ENCODE data around the gene NFAM1. TPM values are rescaled to one million over a fixed set of nuclear protein-coding genes. Genes with fewer than 3 reads are reported as not detected.

NFAM1 gene
- polyA plus RNA-seq, 2 donors, result 0.24 to 0.28 TPM

DNA sequence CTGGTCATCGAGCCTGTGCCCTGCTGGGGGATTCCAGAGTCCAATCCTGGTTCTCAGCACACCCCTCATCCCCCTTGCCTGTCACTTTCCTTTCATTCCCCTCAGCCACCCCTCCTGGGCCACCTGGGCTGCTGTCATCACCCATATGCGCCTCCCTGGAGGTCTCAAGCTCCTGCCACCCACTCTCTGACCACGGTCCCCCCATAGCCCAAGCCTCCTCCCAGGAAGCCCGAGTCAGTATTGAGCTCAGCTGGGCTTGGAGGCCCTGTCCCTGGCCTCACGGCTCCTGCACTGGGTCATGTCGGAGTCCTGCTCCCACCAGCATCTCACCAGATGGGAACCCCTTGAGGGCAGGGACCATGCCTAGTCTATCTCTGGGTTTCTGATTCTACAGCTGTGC is 44.6 kb downstream of the NFAM1 start:
- Histone ChIP-seq H3K9me3 (ENCODE audit: control insufficient read depth in 2 of 2, insufficient read depth in 1 of 2, low read depth in 1 of 2, low read length in 1 of 2) (no peaks in the 10 kb centered on the region), H3K27me3 (ENCODE audit: control insufficient read depth in 1 of 2, insufficient read depth in 2 of 2, low read length in 2 of 2) (no peaks in the 10 kb centered on the region), H3K4me3 (ENCODE audit: low read depth in 1 of 2, low read length in 2 of 2) (no peak overlapping the region), H3K4me1 (ENCODE audit: control insufficient read depth in 2 of 2, insufficient read depth in 2 of 2, low read length in 1 of 2) (peaks cover 0 to 3% of the 10 kb centered on the region in 2 donors), H3K27ac (ENCODE audit: low read depth in 2 of 2, low read length in 1 of 2) (no peak overlapping the region), H3K36me3 (ENCODE audit: control insufficient read depth in 2 of 2, insufficient read depth in 2 of 2, low read length in 1 of 2) (no peaks in the 10 kb centered on the region)
- 71 to 83% methylated on average over 6 of the region's 6 CpGs for WGBS, 2 donors

DNA sequence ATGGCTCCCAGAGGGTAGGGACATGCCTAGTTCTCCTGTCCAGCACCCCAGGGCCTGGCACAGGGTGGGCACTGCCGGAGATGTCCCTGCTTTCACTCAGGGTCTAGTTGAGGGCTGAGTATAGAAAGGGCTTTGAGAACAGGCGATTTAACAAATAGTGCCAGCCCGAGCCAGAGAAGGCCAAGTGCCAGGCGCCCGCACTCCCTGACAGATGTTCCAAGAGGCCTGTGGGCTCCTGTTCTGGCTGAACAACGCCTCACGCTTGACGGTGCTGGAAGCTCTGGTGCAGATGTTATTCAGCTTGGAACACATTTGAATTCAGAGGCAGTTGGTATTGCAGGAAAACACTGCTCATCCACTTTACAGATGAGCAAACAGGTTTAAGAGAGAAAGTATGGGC is 46.5 kb downstream of the NFAM1 start:
- WGBS, 2 donors, result 56 to 63% methylated on average over 8 of the region's 8 CpGs
- no peaks in the 10 kb centered on the region for H3K27me3 ChIP-seq (ENCODE audit: control insufficient read depth in 1 of 2, insufficient read depth in 2 of 2, low read length in 2 of 2)
- no peak overlapping the region for H3K4me3 ChIP-seq (ENCODE audit: low read depth in 1 of 2, low read length in 2 of 2)
- no peaks in the 10 kb centered on the region for H3K9me3 ChIP-seq (ENCODE audit: control insufficient read depth in 2 of 2, insufficient read depth in 1 of 2, low read depth in 1 of 2, low read length in 1 of 2)
- no peaks in the 10 kb centered on the region for H3K36me3 ChIP-seq (ENCODE audit: control insufficient read depth in 2 of 2, insufficient read depth in 2 of 2, low read length in 1 of 2)
- H3K27ac ChIP-seq (ENCODE audit: low read depth in 2 of 2, low read length in 1 of 2), result no peak overlapping the region
- peaks cover 0 to 3% of the 10 kb centered on the region in 2 donors for H3K4me1 ChIP-seq (ENCODE audit: control insufficient read depth in 2 of 2, insufficient read depth in 2 of 2, low read length in 1 of 2)

DNA sequence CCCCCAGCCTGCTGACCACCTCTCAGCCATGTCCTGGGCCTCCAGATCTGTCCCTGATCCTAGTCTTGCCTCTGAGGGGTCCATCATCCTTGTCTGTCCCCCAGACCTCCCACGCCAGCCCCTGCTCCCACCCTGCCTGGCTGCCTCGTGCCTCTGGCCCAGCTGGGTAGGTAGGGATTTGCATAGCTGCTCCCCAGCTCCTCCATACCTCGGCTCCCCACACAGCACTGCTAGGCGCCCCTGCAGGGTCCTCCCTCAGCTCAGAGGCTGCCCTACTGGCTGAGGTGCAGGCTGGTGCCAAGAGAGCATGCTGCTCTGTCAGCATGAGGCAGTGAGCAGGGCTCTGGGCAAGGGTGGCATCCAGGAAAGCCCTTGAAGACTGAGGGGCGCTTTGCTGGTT is 47.7 kb downstream of the NFAM1 start:
- H3K27ac ChIP-seq (ENCODE audit: low read depth in 2 of 2, low read length in 1 of 2), result no peak overlapping the region
- H3K36me3 ChIP-seq (ENCODE audit: control insufficient read depth in 2 of 2, insufficient read depth in 2 of 2, low read length in 1 of 2), result no peaks in the 10 kb centered on the region
- H3K4me3 ChIP-seq (ENCODE audit: low read depth in 1 of 2, low read length in 2 of 2), result no peak overlapping the region
- WGBS, 2 donors, result 82 to 85% methylated on average over 5 of the region's 5 CpGs
- H3K9me3 ChIP-seq (ENCODE audit: control insufficient read depth in 2 of 2, insufficient read depth in 1 of 2, low read depth in 1 of 2, low read length in 1 of 2), result no peaks in the 10 kb centered on the region
- no peaks in the 10 kb centered on the region for H3K27me3 ChIP-seq (ENCODE audit: control insufficient read depth in 1 of 2, insufficient read depth in 2 of 2, low read length in 2 of 2)
- peaks cover 0 to 3% of the 10 kb centered on the region in 2 donors for H3K4me1 ChIP-seq (ENCODE audit: control insufficient read depth in 2 of 2, insufficient read depth in 2 of 2, low read length in 1 of 2)

DNA sequence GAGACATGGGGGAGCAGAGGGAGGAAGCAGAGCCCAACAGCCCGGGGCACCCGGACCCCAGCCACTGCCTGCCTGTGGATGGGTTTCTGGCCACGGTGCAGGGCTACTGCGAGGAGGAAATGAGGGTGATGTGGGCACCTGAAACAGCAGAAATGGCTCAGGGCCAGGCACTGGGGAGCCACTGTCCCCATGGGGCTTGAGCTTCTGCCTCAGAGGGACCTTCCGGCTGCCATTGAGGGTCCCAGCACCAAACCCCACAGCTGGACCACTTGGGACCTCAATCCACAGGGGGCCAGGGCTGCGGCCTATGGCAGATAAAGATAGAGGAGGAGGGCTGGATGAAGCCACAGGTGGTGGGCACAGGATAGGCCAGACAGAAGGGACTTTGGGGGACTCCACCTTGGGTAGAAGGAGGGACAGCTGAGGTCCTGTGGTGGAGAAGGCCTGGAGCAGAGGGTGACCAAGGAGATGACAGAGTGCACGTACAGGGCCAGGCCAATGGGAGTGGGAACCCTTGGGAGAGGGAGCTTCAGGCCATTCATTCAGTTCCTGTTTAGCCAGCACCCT is 48.3 kb downstream of the NFAM1 start:
- H3K9me3 ChIP-seq (ENCODE audit: control insufficient read depth in 2 of 2, insufficient read depth in 1 of 2, low read depth in 1 of 2, low read length in 1 of 2), result no peaks in the 10 kb centered on the region
- H3K27me3 ChIP-seq (ENCODE audit: control insufficient read depth in 1 of 2, insufficient read depth in 2 of 2, low read length in 2 of 2), result no peaks in the 10 kb centered on the region
- H3K4me1 ChIP-seq (ENCODE audit: control insufficient read depth in 2 of 2, insufficient read depth in 2 of 2, low read length in 1 of 2), result peaks cover 0 to 1% of the 10 kb centered on the region in 2 donors
- no peak overlapping the region for H3K27ac ChIP-seq (ENCODE audit: low read depth in 2 of 2, low read length in 1 of 2)
- H3K4me3 ChIP-seq (ENCODE audit: low read depth in 1 of 2, low read length in 2 of 2), result no peak overlapping the region
- WGBS, 2 donors, result 89 to 93% methylated on average over 7 of the region's 7 CpGs
- H3K36me3 ChIP-seq (ENCODE audit: control insufficient read depth in 2 of 2, insufficient read depth in 2 of 2, low read length in 1 of 2), result no peaks in the 10 kb centered on the region

DNA sequence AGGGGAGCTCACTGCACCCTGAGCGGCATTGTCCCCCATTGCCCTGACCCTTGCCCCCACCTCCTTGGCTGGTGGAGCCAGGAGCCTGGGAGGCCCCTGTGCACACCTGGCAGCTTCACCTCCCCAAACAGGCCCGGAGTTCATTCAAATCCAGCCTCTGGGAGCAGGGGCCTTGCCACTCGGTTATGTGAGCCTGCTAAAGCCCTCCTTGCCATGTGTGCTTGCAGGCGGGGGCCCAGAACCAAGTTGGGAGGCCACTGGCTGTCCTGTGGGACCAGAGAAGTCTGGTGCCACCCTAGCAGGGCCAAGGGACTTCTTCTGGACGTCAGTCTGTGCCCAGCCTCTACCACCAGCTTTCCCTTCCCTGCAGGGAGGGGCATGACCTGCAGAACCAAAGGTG is 48.9 kb downstream of the NFAM1 start:
- H3K27ac ChIP-seq (ENCODE audit: low read depth in 2 of 2, low read length in 1 of 2), result no peak overlapping the region
- no peaks in the 10 kb centered on the region for H3K9me3 ChIP-seq (ENCODE audit: control insufficient read depth in 2 of 2, insufficient read depth in 1 of 2, low read depth in 1 of 2, low read length in 1 of 2)
- 75 to 86% methylated on average over 5 of the region's 5 CpGs for WGBS, 2 donors
- H3K4me3 ChIP-seq (ENCODE audit: low read depth in 1 of 2, low read length in 2 of 2), result no peak overlapping the region
- H3K36me3 ChIP-seq (ENCODE audit: control insufficient read depth in 2 of 2, insufficient read depth in 2 of 2, low read length in 1 of 2), result no peaks in the 10 kb centered on the region
- no peaks in the 10 kb centered on the region for H3K27me3 ChIP-seq (ENCODE audit: control insufficient read depth in 1 of 2, insufficient read depth in 2 of 2, low read length in 2 of 2)
- H3K4me1 ChIP-seq (ENCODE audit: control insufficient read depth in 2 of 2, insufficient read depth in 2 of 2, low read length in 1 of 2), result no peaks in the 10 kb centered on the region

DNA sequence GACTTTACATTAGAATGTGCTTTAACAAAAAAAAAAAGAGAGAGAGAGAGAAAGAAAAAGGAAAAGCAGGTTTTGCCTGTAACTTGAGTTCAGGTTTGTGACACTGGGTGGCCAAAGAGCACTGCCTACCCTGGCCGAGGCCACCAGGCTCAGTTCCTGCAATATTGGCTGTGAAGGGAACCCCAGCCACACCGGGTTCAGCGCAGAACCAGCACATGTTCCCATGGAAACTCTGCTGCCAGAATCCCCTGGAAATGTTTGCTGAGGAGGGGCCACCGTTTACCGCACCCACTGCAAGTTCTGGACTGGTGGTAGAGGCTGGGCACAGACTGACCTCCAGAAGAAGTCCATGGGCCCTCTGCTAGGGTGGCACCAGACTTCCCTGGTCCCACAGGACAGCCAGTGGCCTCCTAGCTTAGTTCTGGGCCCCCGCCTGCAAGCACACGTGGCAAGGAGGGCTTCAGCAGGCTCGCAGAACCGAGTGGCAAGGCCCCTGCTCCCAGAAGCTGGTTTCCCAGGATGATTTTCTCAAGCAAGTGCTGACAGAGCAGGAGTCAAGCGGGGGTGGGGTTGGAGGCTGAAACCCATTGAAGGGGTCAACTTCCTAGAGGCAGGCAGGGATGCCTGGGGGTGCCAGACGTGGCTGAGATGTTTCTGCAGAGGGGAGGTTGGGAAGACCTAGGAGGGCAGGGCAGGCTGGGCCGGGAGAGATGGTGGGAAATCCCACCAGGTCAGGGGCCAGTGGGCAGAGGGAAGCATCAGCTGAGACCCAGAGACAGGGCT is 51.2 kb downstream of the NFAM1 start:
- no peak overlapping the region for H3K4me3 ChIP-seq (ENCODE audit: low read depth in 1 of 2, low read length in 2 of 2)
- peaks cover 0 to 2% of the 10 kb centered on the region in 2 donors for H3K4me1 ChIP-seq (ENCODE audit: control insufficient read depth in 2 of 2, insufficient read depth in 2 of 2, low read length in 1 of 2)
- no peaks in the 10 kb centered on the region for H3K36me3 ChIP-seq (ENCODE audit: control insufficient read depth in 2 of 2, insufficient read depth in 2 of 2, low read length in 1 of 2)
- no peaks in the 10 kb centered on the region for H3K27me3 ChIP-seq (ENCODE audit: control insufficient read depth in 1 of 2, insufficient read depth in 2 of 2, low read length in 2 of 2)
- 79 to 82% methylated on average over 11 to 12 of the region's 12 CpGs for WGBS, 2 donors
- no peak overlapping the region for H3K27ac ChIP-seq (ENCODE audit: low read depth in 2 of 2, low read length in 1 of 2)
- no peaks in the 10 kb centered on the region for H3K9me3 ChIP-seq (ENCODE audit: control insufficient read depth in 2 of 2, insufficient read depth in 1 of 2, low read depth in 1 of 2, low read length in 1 of 2)

DNA sequence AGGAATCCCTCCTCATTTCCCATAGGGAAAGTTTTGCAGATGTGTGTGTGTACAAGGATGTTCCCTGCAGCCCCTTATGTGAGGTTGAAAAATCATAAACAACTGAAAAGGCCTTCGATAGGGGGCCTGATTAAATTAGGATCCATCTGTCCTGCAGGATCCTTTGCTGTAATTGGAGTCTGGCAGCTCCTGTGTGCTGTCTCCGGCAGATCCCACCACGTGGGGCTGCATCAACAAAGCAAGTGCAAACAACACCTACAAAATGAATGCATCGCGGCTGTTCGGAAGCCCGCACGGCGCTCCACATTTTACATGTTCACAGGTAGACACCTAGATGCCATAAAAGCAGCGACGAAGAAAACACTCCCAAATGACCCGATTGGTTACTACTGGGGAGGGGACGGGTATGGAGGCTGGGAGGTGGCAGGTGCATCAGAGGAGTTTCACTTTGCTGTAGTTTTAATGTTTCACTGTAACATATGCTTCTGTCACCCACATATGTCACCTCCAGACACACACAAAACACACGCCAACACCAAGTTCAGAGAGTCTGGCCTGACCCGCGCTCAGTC is 52.2 kb downstream of the NFAM1 start:
- H3K4me1 ChIP-seq (ENCODE audit: control insufficient read depth in 2 of 2, insufficient read depth in 2 of 2, low read length in 1 of 2), result peaks cover 0 to 2% of the 10 kb centered on the region in 2 donors
- H3K27me3 ChIP-seq (ENCODE audit: control insufficient read depth in 1 of 2, insufficient read depth in 2 of 2, low read length in 2 of 2), result no peaks in the 10 kb centered on the region
- WGBS, 2 donors, result 81 to 90% methylated on average over 16 of the region's 16 CpGs
- no peaks in the 10 kb centered on the region for H3K9me3 ChIP-seq (ENCODE audit: control insufficient read depth in 2 of 2, insufficient read depth in 1 of 2, low read depth in 1 of 2, low read length in 1 of 2)
- no peak overlapping the region for H3K27ac ChIP-seq (ENCODE audit: low read depth in 2 of 2, low read length in 1 of 2)
- no peaks in the 10 kb centered on the region for H3K36me3 ChIP-seq (ENCODE audit: control insufficient read depth in 2 of 2, insufficient read depth in 2 of 2, low read length in 1 of 2)
- H3K4me3 ChIP-seq (ENCODE audit: low read depth in 1 of 2, low read length in 2 of 2), result no peak overlapping the region

DNA sequence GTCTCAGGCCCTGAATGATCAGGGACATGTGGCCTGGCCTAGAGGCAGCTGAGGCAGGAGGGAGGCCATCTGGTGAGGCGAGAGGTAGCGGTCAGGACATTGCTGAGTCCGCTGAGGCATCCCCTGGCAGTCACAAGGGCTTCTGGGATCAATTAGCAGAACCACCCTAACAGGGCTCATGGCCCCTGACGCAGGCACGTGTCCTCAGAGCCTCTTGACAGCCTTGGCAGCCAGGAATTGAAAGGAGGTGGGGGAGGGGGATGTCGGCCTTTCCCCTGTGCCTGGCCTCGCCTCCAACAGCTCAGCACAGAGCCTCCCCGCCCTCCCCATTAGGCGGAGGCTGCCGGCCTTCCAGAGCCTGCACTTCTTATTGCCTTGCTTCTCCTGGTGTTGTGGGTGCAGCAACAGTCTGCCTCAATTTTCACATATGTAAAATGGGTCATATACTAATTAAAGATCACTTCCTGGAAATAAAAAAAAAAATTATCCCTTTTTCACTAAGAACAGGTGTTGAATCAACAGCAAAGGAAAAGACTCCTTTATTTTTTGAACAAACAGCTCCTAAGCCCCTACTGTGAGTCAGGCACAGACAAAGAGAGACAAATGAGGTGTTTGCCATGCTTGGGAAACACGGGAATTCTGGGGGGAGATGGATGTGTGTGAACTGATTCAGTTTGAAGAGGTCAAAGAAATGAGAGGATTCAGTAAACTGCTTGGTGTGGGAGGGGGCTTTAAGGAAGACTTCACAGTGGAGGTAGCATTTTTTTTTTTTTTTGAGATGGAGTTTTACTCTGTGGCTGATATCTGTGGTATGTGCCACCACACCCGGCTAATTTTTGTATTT is 55.3 kb downstream of the NFAM1 start:
- Histone ChIP-seq H3K27me3 (ENCODE audit: control insufficient read depth in 1 of 2, insufficient read depth in 2 of 2, low read length in 2 of 2) (no peaks in the 10 kb centered on the region), H3K9me3 (ENCODE audit: control insufficient read depth in 2 of 2, insufficient read depth in 1 of 2, low read depth in 1 of 2, low read length in 1 of 2) (no peaks in the 10 kb centered on the region), H3K27ac (ENCODE audit: low read depth in 2 of 2, low read length in 1 of 2) (no peak overlapping the region), H3K4me3 (ENCODE audit: low read depth in 1 of 2, low read length in 2 of 2) (no peak overlapping the region), H3K36me3 (ENCODE audit: control insufficient read depth in 2 of 2, insufficient read depth in 2 of 2, low read length in 1 of 2) (no peaks in the 10 kb centered on the region), H3K4me1 (ENCODE audit: control insufficient read depth in 2 of 2, insufficient read depth in 2 of 2, low read length in 1 of 2) (peaks cover 0 to 2% of the 10 kb centered on the region in 2 donors)
- 44 to 50% methylated on average over 12 of the region's 12 CpGs for WGBS, 2 donors

DNA sequence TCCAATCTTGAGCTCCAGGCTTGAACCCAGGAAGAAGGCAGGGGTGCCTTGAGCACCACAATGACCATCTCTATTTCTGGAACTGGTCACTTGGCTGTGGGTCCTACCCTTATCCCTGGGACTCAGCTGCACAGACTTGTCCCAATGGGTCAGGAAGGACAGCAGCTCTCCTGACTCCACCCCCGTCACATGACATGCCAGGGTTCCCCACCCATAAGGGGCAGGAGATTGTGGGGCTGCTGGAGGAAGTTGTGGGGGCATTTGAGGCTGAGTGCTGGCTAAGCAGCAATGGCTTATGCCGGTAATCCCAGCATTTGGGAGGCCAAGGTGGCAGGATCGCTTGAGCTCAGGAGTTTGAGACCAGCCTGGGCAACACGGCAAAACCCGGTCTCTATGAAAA is 56.2 kb downstream of the NFAM1 start:
- Histone ChIP-seq H3K4me3 (ENCODE audit: low read depth in 1 of 2, low read length in 2 of 2) (no peak overlapping the region), H3K27me3 (ENCODE audit: control insufficient read depth in 1 of 2, insufficient read depth in 2 of 2, low read length in 2 of 2) (no peaks in the 10 kb centered on the region), H3K4me1 (ENCODE audit: control insufficient read depth in 2 of 2, insufficient read depth in 2 of 2, low read length in 1 of 2) (peaks cover 0 to 2% of the 10 kb centered on the region in 2 donors), H3K27ac (ENCODE audit: low read depth in 2 of 2, low read length in 1 of 2) (peak overlapping the region in 1 of 2 donors; percentile 51), H3K9me3 (ENCODE audit: control insufficient read depth in 2 of 2, insufficient read depth in 1 of 2, low read depth in 1 of 2, low read length in 1 of 2) (no peaks in the 10 kb centered on the region), H3K36me3 (ENCODE audit: control insufficient read depth in 2 of 2, insufficient read depth in 2 of 2, low read length in 1 of 2) (no peaks in the 10 kb centered on the region)
- WGBS, 2 donors, result 71 to 76% methylated on average over 5 of the region's 5 CpGs

Measured in esophagus (tissue), 2 donors.